Measurements from ENCODE around the gene OST4. TPM values are rescaled to one million over a fixed set of nuclear protein-coding genes. Genes with fewer than 3 reads are reported as not detected.

The OST4 gene
- total RNA-seq, 1 donor from 2014 or later = 198 TPM

- DNase-seq (ENCODE audit: low spot score) (no peak), ATAC-seq (no peak)
- intact Hi-C loops (cut with DNase I) = no loop called here
These were observed 32.0 kb downstream of the OST4 start for GRCh38 chr2:27039426-27039825.

- DNase-seq (ENCODE audit: low spot score) (no peak), ATAC-seq (no peak)
- intact Hi-C loops (cut with DNase I) = no loop called here
These were observed 32.7 kb downstream of the OST4 start for GRCh38 chr2:27038631-27039339.

GRCh38 chr2:27038012-27038411 is 33.4 kb downstream of the OST4 start:
- ATAC-seq (no peak), DNase-seq (ENCODE audit: low spot score) (no peak)
- intact Hi-C loops (cut with DNase I) = no loop called here

GRCh38 chr2:27033253-27033852 is 38.1 kb downstream of the OST4 start:
- DNase-seq (ENCODE audit: low spot score) (no peak), ATAC-seq (peak; percentile 2)
- intact Hi-C loops (cut with DNase I) = no loop called here

GRCh38 chr2:27032495-27033252 is 38.8 kb downstream of the OST4 start, which contains the start of gene TMEM214:
Gene TMEM214 (plus strand): TSS chr2:27032965. CDS start chr2:27033016, 51 bp downstream.
- intact Hi-C loops (cut with DNase I) = no loop called here
- peak; percentile 93 for DNase-seq (ENCODE audit: low spot score)
- ATAC-seq = peak; percentile 98

GRCh38 chr2:27029051-27029450 is 42.4 kb downstream of the OST4 start:
- no peak for DNase-seq (ENCODE audit: low spot score)
- ATAC-seq = no peak
- intact Hi-C loops (cut with DNase I) = no loop called here

- no peak for ATAC-seq
- no peak for DNase-seq (ENCODE audit: low spot score)
- intact Hi-C loops (cut with DNase I) = no loop called here
These were observed 44.2 kb downstream of the OST4 start for GRCh38 chr2:27027211-27027651.

GRCh38 chr2:27025861-27026851 is 45.3 kb downstream of the OST4 start:
- DNase-seq (ENCODE audit: low spot score) (no peak), ATAC-seq (no peak)
- intact Hi-C loops (cut with DNase I) = no loop called here

GRCh38 chr2:27025281-27025800 is 46.1 kb downstream of the OST4 start:
- DNase-seq (ENCODE audit: low spot score) = no peak
- intact Hi-C loops (cut with DNase I) = no loop called here
- ATAC-seq = no peak

GRCh38 chr2:27024812-27025211 is 46.6 kb downstream of the OST4 start:
- ATAC-seq (no peak), DNase-seq (ENCODE audit: low spot score) (no peak)
- intact Hi-C loops (cut with DNase I) = no loop called here

GRCh38 chr2:27024188-27024587 is 47.3 kb downstream of the OST4 start:
- no peak for ATAC-seq
- intact Hi-C loops (cut with DNase I) = no loop called here
- no peak for DNase-seq (ENCODE audit: low spot score)

- DNase-seq (ENCODE audit: low spot score) (no peak), ATAC-seq (no peak)
- intact Hi-C loops (cut with DNase I) = no loop called here
These were observed 47.7 kb downstream of the OST4 start for GRCh38 chr2:27023740-27024139.

GRCh38 chr2:27021253-27022049 is 50.0 kb downstream of the OST4 start:
- DNase-seq (ENCODE audit: low spot score) = no peak
- intact Hi-C loops (cut with DNase I) = no loop called here

More at GRCh38 chr2:27021253-27022049, 50.0 kb downstream of the OST4 start:
- no peak for ATAC-seq

Other genes with a start within 250 kb of the OST4 start
- not detected for gene DPYSL5, start 223.5 kb downstream of the OST4 start, total RNA-seq
- 26.7 TPM for gene MAPRE3, start 101.0 kb downstream of the OST4 start, total RNA-seq
- gene TMEM214, start 38.7 kb downstream of the OST4 start, total RNA-seq = 74.0 TPM
- 16.3 TPM for gene AGBL5, start 20.0 kb downstream of the OST4 start, total RNA-seq
- 46.8 TPM for gene EMILIN1, start 7.0 kb upstream of the OST4 start, total RNA-seq
- 7.1 TPM for gene KHK, start 15.1 kb upstream of the OST4 start, total RNA-seq
- 4.1 TPM for gene CGREF1, start 47.5 kb upstream of the OST4 start, total RNA-seq
- gene ABHD1, start 52.2 kb upstream of the OST4 start, total RNA-seq = 3.6 TPM
- 30.3 TPM for gene PREB, start 63.0 kb upstream of the OST4 start, total RNA-seq
- gene PRR30, start 67.8 kb upstream of the OST4 start, total RNA-seq = not detected
- gene TCF23, start 77.3 kb upstream of the OST4 start, total RNA-seq = not detected
- gene ATRAID, start 140.4 kb upstream of the OST4 start, total RNA-seq = 92.1 TPM
- 22.6 TPM for gene SLC5A6, start 140.6 kb upstream of the OST4 start, total RNA-seq
- gene CAD, start 145.7 kb upstream of the OST4 start, total RNA-seq = 31.4 TPM
- gene SLC30A3, start 191.4 kb upstream of the OST4 start, total RNA-seq = not detected
- not detected for gene DNAJC5G, start 203.8 kb upstream of the OST4 start, total RNA-seq
- gene TRIM54, start 210.8 kb upstream of the OST4 start, total RNA-seq = 0.31 TPM
- 2.4 TPM for gene UCN, start 236.8 kb upstream of the OST4 start, total RNA-seq